ENCODE results near the gene ATP8B1.
"Not testable (repeated sequence)": the region's sequence is repeated elsewhere in the genome, so short reads cannot be mapped to it uniquely, and the experiment has no call there.

Gene ATP8B1

DNA sequence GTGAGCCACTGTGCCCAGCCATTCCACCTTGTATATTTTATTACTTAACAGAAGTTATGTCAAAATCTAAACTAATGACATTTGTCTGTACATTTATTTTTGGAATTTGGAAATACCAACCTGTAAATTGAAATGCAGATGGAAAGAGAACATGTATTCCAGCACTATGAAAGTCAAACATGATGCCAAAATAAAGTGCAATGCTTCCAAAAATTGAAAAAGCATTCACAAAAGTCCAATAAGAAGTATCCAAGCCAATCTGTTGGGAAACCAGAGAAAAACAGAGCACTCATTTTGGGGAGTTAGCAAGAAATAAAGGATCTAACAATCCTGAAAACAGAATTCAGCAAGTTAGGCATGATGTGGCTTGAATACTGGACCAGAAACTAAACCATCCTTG lies 151.2 kb downstream of the ATP8B1 start:
- no peak for DNase-seq

- DNase-seq: no peak
Measured at GRCh38 chr18:57649556-57650500, 153.3 kb downstream of the ATP8B1 start.

- DNase-seq: no peak
Measured at GRCh38 chr18:57648414-57648813, 154.7 kb downstream of the ATP8B1 start.

DNA sequence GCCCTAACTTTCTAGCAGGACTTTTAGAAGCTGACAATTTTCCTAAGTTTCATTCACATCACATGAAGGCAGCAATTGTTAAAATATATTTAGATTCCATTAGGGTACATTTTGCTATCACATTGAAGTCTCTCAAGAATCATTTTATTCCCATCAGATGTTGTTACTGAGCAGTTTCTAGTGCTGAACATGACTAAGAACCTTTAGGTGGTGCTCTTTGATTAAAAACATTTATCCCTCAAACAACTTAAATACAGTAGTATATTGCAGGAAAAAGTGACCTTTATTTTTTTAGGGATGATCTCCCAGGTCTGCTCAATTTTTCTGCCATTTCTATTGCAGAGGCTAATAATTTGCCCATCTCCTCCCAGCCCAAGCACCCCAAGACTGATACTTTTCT lies 158.6 kb downstream of the ATP8B1 start:
- DNase-seq: peak; percentile 10

GRCh38 chr18:57643726-57644125 lies 159.4 kb downstream of the ATP8B1 start:
- DNase-seq: not testable (repeated sequence)

DNA sequence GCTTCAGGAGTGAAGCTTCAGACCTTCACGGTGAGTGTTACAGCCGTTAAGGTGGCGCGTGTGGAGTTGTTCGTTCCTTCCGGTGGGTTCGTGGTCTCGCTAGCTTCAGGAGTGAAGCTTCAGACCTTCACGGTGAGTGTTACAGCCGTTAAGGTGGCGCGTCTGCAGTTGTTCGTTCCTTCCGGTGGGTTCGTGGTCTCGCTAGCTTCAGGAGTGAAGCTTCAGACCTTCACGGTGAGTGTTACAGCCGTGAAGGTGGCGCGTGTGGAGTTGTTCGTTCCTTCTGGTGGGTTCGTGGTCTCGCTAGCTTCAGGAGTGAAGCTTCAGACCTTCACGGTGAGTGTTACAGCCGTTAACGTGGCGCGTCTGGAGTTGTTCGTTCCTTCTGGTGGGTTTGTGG lies 160.7 kb downstream of the ATP8B1 start:
- DNase-seq: not testable (repeated sequence)

DNA sequence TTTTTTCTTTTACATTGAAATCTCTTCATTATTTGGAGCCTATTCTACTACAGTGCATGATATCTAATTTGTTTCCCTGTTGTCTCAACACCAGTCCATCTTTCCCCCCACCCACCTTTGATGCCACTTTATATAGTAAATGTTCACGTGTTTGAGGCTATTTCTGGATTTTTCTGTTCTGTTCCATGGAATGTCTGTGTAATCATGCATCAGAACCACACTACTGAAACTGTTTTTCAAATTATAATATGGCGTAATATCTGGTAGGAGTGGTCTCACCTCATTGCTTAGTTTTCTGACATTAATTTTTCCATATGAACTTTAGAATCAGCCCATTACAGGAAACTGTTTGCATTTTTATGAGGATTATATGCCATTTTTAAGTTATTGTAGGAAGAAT lies 162.4 kb downstream of the ATP8B1 start:
- no peak for DNase-seq

GRCh38 chr18:57640236-57640635 lies 162.9 kb downstream of the ATP8B1 start:
- DNase-seq: no peak

DNA sequence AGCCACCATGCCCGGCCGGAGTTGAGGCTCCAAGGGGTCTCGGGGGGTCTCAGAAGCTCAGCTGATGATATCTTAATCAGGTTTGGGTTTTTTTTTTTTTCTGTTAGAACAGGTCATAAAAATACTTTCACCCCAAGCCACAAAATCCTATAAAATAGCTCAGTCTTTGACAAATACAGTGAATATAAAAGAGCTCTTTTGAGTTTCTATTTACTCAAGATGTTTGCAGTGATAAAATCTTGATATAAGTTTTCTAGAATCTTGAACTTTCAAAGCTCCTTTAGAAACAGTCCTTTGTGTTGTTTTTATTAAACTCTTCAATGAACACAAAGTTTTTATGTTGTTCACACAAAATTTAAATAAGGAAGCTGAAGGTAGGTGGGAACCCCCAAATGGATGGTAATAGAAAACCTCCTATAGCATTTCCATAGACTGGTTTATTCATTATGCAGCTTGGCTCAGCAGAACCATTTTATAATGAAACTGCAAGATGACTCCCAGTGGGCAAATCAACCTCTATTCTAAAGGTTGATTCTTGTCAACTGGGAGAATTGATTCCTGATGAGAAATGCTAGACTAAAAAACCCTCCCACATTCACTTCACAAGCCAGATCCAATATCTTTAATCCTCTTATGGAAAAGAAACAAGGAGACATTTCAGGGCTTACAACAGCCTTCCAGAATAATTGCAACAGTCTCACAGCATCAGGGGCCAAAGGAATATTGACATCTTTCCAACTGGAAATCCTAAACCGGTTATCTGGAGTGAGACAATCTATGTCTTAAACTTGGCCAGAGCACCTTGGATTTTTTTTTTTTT lies 167.9 kb downstream of the ATP8B1 start:
- no peak for DNase-seq

GRCh38 chr18:57631697-57632096 lies 171.4 kb downstream of the ATP8B1 start:
- no peak for DNase-seq

DNA sequence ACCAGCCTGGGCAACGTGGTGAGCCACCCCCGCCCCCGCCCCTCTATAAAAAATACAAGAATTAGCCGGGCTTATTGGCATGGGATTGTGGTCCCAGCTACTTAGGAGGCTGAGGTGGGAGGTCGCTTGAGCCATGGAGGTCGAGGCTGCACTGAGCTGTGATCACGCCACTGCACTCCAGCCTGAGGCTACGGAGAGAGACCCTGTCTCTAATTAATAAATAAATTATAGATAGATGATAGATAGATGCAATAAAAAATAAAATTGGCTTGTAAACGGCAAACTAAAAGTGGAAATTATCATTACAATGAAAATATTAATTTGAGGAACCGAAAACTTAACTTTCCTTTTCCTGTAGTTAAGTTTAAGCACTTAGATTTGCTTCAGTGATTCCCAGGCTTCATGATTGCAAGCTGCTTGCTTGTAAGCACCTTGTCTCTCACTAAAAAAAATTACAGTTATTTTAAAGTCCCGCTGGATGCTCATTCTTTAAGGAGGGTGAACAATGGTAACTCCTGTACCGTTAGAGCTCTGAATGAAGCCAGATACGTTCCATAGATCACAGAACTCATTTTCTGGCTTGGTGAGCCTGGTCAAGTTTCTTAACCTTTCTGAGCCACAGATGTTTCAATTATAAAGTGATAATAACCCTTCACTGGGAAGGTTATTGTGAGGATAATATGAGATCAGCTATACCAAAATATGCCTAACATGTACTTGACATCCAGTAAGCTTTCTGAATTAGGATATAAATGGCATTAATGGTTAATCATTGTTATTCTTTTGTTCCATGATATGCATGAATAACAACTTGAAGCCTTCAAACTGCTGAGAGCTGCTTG lies 172.1 kb downstream of the ATP8B1 start:
- DNase-seq: no peak

DNA sequence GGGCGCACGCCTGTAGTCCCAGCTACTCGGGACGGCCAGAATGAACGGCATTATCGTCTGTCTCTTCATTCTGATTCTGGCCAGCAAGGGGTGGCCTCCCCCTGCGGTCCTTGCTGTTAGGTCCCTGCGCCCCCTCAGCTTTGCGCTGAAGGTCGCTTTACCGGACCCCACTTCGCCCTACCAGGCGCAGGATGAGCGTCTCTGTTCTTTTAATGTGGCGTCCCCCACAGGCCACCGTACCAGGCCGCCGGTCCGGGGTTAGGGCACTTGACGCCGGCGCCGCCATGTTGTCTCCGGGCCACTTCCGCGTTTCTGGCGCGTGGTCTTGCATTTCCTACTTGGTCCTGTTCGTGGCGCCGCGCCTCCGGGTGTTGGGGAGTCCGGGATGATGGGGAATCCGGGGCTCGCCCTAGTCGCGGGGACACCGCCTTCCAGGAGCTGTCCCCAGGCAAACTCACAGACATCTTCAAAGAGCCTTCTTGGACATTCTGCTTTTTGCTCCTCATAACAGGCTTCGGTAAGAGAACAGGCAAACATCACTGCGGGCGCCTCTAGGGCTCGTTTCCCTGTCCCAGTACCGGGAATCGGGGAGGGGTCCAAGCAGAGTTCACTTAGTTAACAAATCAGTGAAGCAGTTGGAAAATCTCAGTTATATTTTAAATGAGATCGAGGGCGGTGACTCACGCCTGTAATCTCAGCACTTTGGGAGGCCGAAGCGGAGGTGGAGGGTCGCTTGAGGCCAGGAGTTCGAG lies 172.9 kb downstream of the ATP8B1 start:
- DNase-seq: peak; percentile 84

DNA sequence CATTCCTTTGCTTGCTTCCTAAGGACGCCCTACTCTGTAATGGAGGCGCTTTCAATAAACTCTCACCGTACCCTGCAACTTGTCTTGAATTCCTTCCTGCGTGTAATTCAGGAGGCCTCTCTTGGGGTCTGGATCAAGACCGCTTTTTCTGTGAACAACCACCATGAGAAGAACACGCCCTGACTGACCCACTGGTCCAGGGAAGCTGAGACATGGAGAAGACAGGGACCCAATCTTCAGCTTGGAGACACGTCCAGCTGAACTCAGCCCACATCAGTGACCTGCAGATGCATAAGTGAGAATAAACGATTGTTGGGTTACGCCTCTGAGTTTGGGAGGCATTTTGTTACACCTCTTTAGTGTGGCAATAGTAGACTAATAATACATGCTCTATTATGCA lies 173.7 kb downstream of the ATP8B1 start:
- DNase-seq: no peak

GRCh38 chr18:57627488-57627887 lies 175.6 kb downstream of the ATP8B1 start:
- DNase-seq: no peak

DNA sequence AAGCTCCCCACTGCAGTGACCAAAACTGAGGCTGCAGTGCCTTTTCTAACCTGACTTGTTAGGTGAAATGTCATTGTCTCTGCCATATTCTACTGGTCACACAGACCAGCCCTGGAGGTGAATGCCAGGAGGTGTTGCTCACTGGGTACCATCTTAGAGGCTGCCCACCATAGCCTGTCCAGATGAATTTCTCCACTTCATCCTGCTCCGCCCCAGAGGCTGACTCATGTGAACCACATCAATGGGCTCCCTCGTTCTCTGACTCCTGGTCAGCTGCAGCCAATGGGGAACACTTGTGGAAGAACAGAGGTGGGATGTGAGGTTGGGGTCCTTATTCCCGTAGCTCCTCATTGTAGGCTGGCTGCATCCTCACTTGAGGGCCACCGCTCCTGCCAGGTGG lies 178.1 kb downstream of the ATP8B1 start:
- no peak for DNase-seq

DNA sequence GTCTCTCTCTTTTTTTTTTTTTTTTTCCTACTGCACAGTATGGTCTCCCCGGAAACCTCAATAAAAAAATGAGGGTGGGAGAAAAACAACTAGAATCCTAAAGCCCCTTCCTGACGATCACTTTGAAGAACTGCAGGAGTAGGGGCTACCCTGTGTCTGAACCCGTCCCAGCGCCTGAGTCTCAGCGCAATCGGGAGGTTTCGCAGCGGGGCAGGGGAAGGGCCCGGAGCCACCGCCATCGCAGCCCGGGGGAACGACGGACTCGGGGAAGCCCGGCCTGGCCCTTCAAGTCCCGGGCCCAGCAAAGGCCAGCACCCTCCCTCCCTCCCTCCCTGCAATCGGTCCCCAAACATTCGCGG lies 181.9 kb downstream of the ATP8B1 start:
- no peak for DNase-seq

GRCh38 chr18:57619876-57620275 lies 183.2 kb downstream of the ATP8B1 start:
- DNase-seq: no peak

GRCh38 chr18:57618910-57619309 lies 184.2 kb downstream of the ATP8B1 start:
- DNase-seq: no peak

- DNase-seq: no peak
Measured at GRCh38 chr18:57603871-57604270, 199.2 kb downstream of the ATP8B1 start.

Data from NCI-H1694 treated with DMSO at 0.1 percent for 48 hours (cell line).